ENCODE results near the gene CTTNBP2.

The CTTNBP2 gene

GRCh38 chr7:117673367-117673766 is 199.9 kb downstream of the CTTNBP2 start:
- Mint-ChIP-seq H3K4me1 (no peaks in the 10 kb centered on the region), H3K4me3 (no peak overlapping the region), H3K9me3 (no peaks in the 10 kb centered on the region), H3K27me3 (peaks cover 5% of the 10 kb centered on the region), H3K27ac (no peak overlapping the region), H3K36me3 (no peaks in the 10 kb centered on the region)
- DNase-seq: no peak
- CTCF ChIA-PET: no interaction called here

DNA sequence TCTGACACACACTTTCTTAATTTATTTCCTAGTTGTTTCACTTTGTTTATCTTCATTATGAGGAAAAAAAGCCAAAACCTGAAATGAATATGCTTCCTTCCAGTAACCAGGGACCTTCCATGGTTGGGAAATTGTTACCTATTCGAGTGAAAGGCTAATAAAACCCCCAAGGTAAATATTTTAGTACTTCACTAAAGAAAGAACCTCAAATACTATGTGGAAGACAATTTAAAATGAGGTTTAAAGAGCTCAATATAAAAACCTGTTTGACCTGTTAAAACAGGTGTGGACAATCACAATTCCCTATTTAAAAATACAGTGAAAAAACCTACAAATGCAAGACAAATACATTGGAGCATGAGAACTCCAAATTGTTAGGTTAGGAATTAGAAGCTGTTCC is 200.8 kb downstream of the CTTNBP2 start:
- no peak for DNase-seq
- Mint-ChIP-seq H3K9me3 (no peaks in the 10 kb centered on the region), H3K4me1 (no peaks in the 10 kb centered on the region), H3K27ac (no peak overlapping the region), H3K36me3 (no peaks in the 10 kb centered on the region), H3K27me3 (peaks cover 5% of the 10 kb centered on the region), H3K4me3 (no peak overlapping the region)
- CTCF ChIA-PET: no interaction called here

- DNase-seq: no peak
- CTCF ChIA-PET: no interaction called here
- H3K4me1 Mint-ChIP-seq: no peaks in the 10 kb centered on the region
- H3K9me3 Mint-ChIP-seq: no peaks in the 10 kb centered on the region
- no peaks in the 10 kb centered on the region for H3K27me3 Mint-ChIP-seq
- no peaks in the 10 kb centered on the region for H3K36me3 Mint-ChIP-seq
- no peak overlapping the region for H3K27ac Mint-ChIP-seq
- no peak overlapping the region for H3K4me3 Mint-ChIP-seq
Measured at GRCh38 chr7:117669818-117670217, 203.4 kb downstream of the CTTNBP2 start.

GRCh38 chr7:117667456-117667855 is 205.8 kb downstream of the CTTNBP2 start:
- Mint-ChIP-seq H3K27me3 (no peaks in the 10 kb centered on the region), H3K27ac (no peak overlapping the region), H3K36me3 (no peaks in the 10 kb centered on the region), H3K4me3 (no peak overlapping the region), H3K4me1 (no peaks in the 10 kb centered on the region), H3K9me3 (no peaks in the 10 kb centered on the region)
- no peak for DNase-seq
- CTCF ChIA-PET: no interaction called here

DNA sequence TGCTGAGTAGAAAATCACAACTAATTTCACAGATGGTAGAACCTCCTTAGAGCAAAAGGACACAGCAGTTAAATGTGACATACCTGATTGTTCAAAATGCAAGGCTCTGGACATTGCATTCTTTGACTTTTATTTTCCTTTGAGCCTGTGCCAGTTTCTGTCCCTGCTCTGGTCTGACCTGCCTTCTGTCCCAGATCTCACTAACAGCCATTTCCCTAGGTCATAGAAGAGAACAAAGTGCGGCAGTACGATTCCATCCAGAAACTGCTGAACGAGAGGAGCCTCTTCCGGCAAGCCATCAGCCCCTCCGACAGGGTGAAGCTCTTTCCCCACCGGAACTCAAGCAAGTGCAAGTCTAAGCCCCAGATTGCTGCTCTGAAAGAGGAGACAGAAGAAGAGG is 206.6 kb downstream of the CTTNBP2 start:
- no peak overlapping the region for H3K27ac Mint-ChIP-seq
- H3K36me3 Mint-ChIP-seq: no peaks in the 10 kb centered on the region
- no peak for DNase-seq
- H3K9me3 Mint-ChIP-seq: no peaks in the 10 kb centered on the region
- CTCF ChIA-PET: no interaction called here
- H3K27me3 Mint-ChIP-seq: no peaks in the 10 kb centered on the region
- H3K4me1 Mint-ChIP-seq: no peaks in the 10 kb centered on the region
- no peak overlapping the region for H3K4me3 Mint-ChIP-seq

DNA sequence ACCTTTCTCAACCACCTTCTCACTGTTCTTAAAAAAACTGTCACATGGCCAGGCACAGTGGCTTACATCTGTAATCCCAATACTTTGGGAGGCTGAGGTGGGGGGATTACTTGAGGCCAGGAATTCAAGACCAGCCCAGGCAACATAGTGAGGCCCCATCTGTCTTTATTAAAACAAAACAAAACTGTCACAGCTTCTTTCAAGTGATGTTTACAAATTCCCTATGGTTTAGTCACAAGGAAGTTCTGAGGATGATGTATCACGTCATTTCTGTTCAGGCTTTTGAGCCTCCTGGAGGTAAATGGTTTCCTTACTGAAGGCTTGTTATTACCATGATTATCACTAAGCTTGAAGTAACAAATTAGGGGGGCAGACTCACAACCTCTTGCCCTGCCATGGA is 207.2 kb downstream of the CTTNBP2 start:
- CTCF ChIA-PET: no interaction called here
- no peak for DNase-seq
- Mint-ChIP-seq H3K36me3 (no peaks in the 10 kb centered on the region), H3K27ac (no peak overlapping the region), H3K4me1 (no peaks in the 10 kb centered on the region), H3K9me3 (no peaks in the 10 kb centered on the region), H3K27me3 (no peaks in the 10 kb centered on the region), H3K4me3 (no peak overlapping the region)

DNA sequence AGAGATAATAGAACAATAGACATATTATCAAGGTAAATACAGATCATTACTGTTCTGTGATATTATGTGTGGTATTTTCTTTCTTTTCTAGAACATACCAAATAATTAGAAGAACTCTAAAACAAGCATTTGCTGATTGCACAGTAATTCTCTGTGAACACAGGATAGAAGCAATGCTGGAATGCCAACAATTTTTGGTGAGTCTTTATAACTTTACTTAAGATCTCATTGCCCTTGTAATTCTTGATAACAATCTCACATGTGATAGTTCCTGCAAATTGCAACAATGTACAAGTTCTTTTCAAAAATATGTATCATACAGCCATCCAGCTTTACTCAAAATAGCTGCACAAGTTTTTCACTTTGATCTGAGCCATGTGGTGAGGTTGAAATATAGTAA is 207.9 kb downstream of the CTTNBP2 start:
- Mint-ChIP-seq H3K27me3 (no peaks in the 10 kb centered on the region), H3K9me3 (no peaks in the 10 kb centered on the region), H3K27ac (no peak overlapping the region), H3K36me3 (no peaks in the 10 kb centered on the region), H3K4me1 (no peaks in the 10 kb centered on the region), H3K4me3 (no peak overlapping the region)
- no peak for DNase-seq
- CTCF ChIA-PET: no interaction called here

DNA sequence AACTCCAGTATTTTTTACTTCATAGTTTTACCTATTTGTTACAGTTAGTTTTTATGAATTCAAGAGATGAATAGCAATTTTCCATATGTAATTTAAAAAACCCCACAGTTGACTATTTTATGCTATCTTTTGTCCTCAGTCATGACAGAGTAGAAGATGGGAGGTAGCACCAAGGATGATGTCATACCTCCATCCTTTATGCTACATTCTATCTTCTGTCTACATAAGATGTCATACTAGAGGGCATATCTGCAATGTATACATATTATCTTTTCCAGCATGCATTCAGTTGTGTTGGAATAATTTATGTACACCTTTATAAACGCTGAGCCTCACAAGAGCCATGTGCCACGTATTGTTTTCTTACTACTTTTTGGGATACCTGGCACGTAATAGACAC is 209.2 kb downstream of the CTTNBP2 start:
- no peaks in the 10 kb centered on the region for H3K27me3 Mint-ChIP-seq
- no peaks in the 10 kb centered on the region for H3K36me3 Mint-ChIP-seq
- no peak for DNase-seq
- CTCF ChIA-PET: no interaction called here
- no peak overlapping the region for H3K4me3 Mint-ChIP-seq
- no peaks in the 10 kb centered on the region for H3K9me3 Mint-ChIP-seq
- H3K27ac Mint-ChIP-seq: no peak overlapping the region
- no peaks in the 10 kb centered on the region for H3K4me1 Mint-ChIP-seq

DNA sequence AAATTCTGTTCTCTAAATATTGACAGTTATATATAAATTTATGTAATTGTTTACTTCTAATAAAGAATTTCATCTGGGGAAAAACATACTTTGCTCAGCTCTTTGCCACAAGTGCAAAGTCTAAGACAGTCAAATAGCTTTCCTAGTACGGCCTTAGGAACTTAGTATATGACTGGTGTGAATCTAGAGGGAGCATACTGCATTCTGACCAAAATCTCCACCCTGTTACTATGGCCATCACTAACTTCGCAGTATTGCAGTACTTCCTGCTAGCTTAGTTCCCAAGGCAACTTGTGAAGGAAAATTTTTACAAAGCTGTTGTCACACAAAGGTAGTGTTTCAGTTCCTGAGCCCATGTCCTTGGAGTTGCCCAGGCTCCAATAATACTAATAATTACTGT is 211.9 kb downstream of the CTTNBP2 start:
- H3K27ac Mint-ChIP-seq: no peak overlapping the region
- H3K36me3 Mint-ChIP-seq: no peaks in the 10 kb centered on the region
- CTCF ChIA-PET: no interaction called here
- H3K27me3 Mint-ChIP-seq: no peaks in the 10 kb centered on the region
- no peak overlapping the region for H3K4me3 Mint-ChIP-seq
- DNase-seq: no peak
- no peaks in the 10 kb centered on the region for H3K4me1 Mint-ChIP-seq
- no peaks in the 10 kb centered on the region for H3K9me3 Mint-ChIP-seq
